Spleen (tissue), 11 donors: ENCODE results near the gene CACNB2. TPM values are rescaled to one million over a fixed set of nuclear protein-coding genes. Genes with fewer than 3 reads are reported as not detected.
"Not testable (repeated sequence)": the region's sequence is repeated elsewhere in the genome, so short reads cannot be mapped to it uniquely, and the experiment has no call there.

Experiments used
- DNase-seq: peaks from one replicate; pipeline ENCODE4 v3.0.0-alpha.2; 2020
- H3K27ac ChIP-seq, 8 donors: fragments of 200-600 bp; sonication (generic) in 7 of 8; 1 replicate in 4 of 8; 2 replicates in 4 of 8; pipeline versions ENCODE4 v1.5.0 to v1.8.0; 2016 to 2021; ENCODE audit warnings: inconsistent platforms in 4 of 8, mild to moderate bottlenecking in 4 of 8, moderate library complexity in 1 of 8
- H3K27me3 ChIP-seq, 7 donors: fragments of 200-600 bp; sonication (generic) in 6 of 7; replicated peaks in 1 of 7; 1 replicate in 4 of 7; 2 replicates in 3 of 7; pipeline versions ENCODE4 v1.5.0 to v1.8.0; 2016 to 2021; ENCODE audit warnings: inconsistent platforms in 3 of 7, mild to moderate bottlenecking in 1 of 7
- H3K36me3 ChIP-seq, 6 donors: fragments of 200-600 bp; sonication (generic) in 5 of 6; 1 replicate in 4 of 6; 2 replicates in 2 of 6; pipeline versions ENCODE4 v1.5.0 to v1.8.0; 2016 to 2021; ENCODE audit warnings: inconsistent platforms in 2 of 6
- H3K4me1 ChIP-seq, 6 donors: fragments of 200-600 bp; sonication (generic) in 5 of 6; 1 replicate in 3 of 6; 2 replicates in 3 of 6; pipeline versions ENCODE4 v1.5.0 to v1.8.0; 2016 to 2021; ENCODE audit warnings: inconsistent platforms in 3 of 6
- H3K4me3 ChIP-seq, 8 donors: fragments of 200-600 bp; sonication (generic) in 7 of 8; 1 replicate in 4 of 8; 2 replicates in 4 of 8; pipeline versions ENCODE4 v1.5.0 to v1.8.0; 2016 to 2021; ENCODE audit warnings: inconsistent platforms in 4 of 8, mild to moderate bottlenecking in 4 of 8, moderate library complexity in 2 of 8
- H3K9me3 ChIP-seq, 8 donors: fragments of 200-600 bp; sonication (generic) in 7 of 8; 1 replicate in 4 of 8; 2 replicates in 4 of 8; pipeline versions ENCODE4 v1.5.0 to v1.8.0; 2016 to 2021; ENCODE audit warnings: inconsistent platforms in 4 of 8
- CTCF ChIP-seq, 11 experiments: fragments of 200-600 bp in 7 of 11; fragments of 450-650 bp in 4 of 11; sonication (generic) in 4 of 11; IDR thresholded peaks in 8 of 11; conservative IDR thresholded peaks in 3 of 11; 1 replicate in 7 of 11; 2 replicates in 4 of 11; pipeline versions ENCODE4 v1.4.0 to v1.8.0; 2016 to 2021; ENCODE audit warnings: antibody characterized with exemption in 11 of 11, inconsistent platforms in 4 of 11, mild to moderate bottlenecking in 1 of 11
- POLR2A ChIP-seq, 3 donors: fragments of 450-650 bp; IDR thresholded peaks; one replicate each; pipeline ENCODE4 v1.5.1; 2017; ENCODE audit warnings: antibody characterized with exemption in 3 of 3, mild to moderate bottlenecking in 1 of 3
- POLR2AphosphoS5 ChIP-seq, 3 donors: sonication (generic); formaldehyde crosslinking; IDR thresholded peaks; one replicate each; pipeline ENCODE4 v1.5.1; 2017; ENCODE audit warnings: antibody characterized with exemption in 3 of 3
- WGBS, 5 donors: extraction: QIAGEN DNeasy Blood & Tissue Kit in 3 of 5; methylation state at CpG; one replicate each; pipeline versions ENCODE4 v1.1.5 to v1.1.7; 2013 to 2018; 5-methylcytosine and 5-hydroxymethylcytosine counted together
- intact Hi-C: fragments of 100-400 bp; cut with DNase I; formaldehyde crosslinking; loops from one replicate; pipeline ENCODE4 v1.15.0; 2023; ENCODE audit warnings: low total_unique reads
- polyA plus RNA-seq, 3 donors: library from polyadenylated mRNA; stranded (reverse); fragments of 200-250 nt; gene quantifications; one replicate each; pipeline ENCODE4 v1.2.1, GENCODE V29; 2013
- total RNA-seq, 7 donors: library from RNA; depleted of rRNA in 3 of 7; stranded (reverse); fragments of >200 nt in 3 of 7; fragmentation: NEBNext Ultra II Directional in 4 of 7; extraction: Animal tissue kit (Norgen Biotek cat#: 25700) in 4 of 7; gene quantifications; one replicate each; pipeline versions ENCODE4 v1.1.0 to v1.2.1, GENCODE V29; 2016 to 2021
- donor health status: healthy with polysubstance abuse.
- donor health status: DM: no; HTN: no; CAD: no; lungs with moderate emphysema.
- donor health status: DM: no; HTN: no; CAD: no.
- donor health status: Bipolar disorder and iron deficiency.
- donor health status: healthy.
- donor health status: DM: no; HTN: no; CAD: no.
- donor health status: DM: yes; HTN: yes; CAD: no.

Gene CACNB2
- total and polyA plus RNA-seq, 10 donors = 0.17 to 0.79 (median 0.44) TPM; not detected in 1

- Histone ChIP-seq H3K27ac (no peak overlapping the region), H3K4me1 (no peaks in the 10 kb centered on the region), H3K4me3 (no peak overlapping the region), H3K27me3 (no peaks in the 10 kb centered on the region), H3K9me3 (peaks cover 0 to 4% (median 0%) of the 10 kb centered on the region in 8 donors), H3K36me3 (no peaks in the 10 kb centered on the region)
- intact Hi-C loops = no loop called here
- no peak for DNase-seq
- TF ChIP-seq CTCF (IDR thresholded peaks at IDR 0.05 in 8 of 11, conservative IDR thresholded peaks at IDR 0.05 in 3 of 11) (no peak), POLR2A (IDR thresholded peaks at IDR 0.05) (no peak), POLR2AphosphoS5 (IDR thresholded peaks at IDR 0.05) (no peak)
- 79 to 89% (median 84%) methylated on average over 5 of the region's 5 CpGs for WGBS, 5 donors
These were observed 11.2 kb downstream of the CACNB2 start for GRCh38 chr10:18151356-18151890.

- H3K4me3 ChIP-seq, H3K27me3 ChIP-seq, H3K27ac ChIP-seq, DNase-seq, H3K36me3 ChIP-seq, H3K9me3 ChIP-seq, H3K4me1 ChIP-seq, intact Hi-C loops: not testable (repeated sequence)
- 93 to 98% (median 97%) methylated on average over 4 of the region's 4 CpGs for WGBS, 5 donors
These were observed 13.2 kb downstream of the CACNB2 start for GRCh38 chr10:18153381-18153780.

- no peaks in the 10 kb centered on the region for H3K4me1 ChIP-seq
- no peak overlapping the region for H3K27ac ChIP-seq
- H3K36me3 ChIP-seq = no peaks in the 10 kb centered on the region
- DNase-seq = no peak
- H3K4me3 ChIP-seq = no peak overlapping the region
- H3K9me3 ChIP-seq = peaks cover 0 to 4% (median 0%) of the 10 kb centered on the region in 8 donors
- TF ChIP-seq POLR2A (IDR thresholded peaks at IDR 0.05) (no peak), POLR2AphosphoS5 (IDR thresholded peaks at IDR 0.05) (no peak), CTCF (IDR thresholded peaks at IDR 0.05 in 8 of 11, conservative IDR thresholded peaks at IDR 0.05 in 3 of 11) (no peak)
- no peaks in the 10 kb centered on the region for H3K27me3 ChIP-seq
- intact Hi-C loops = no loop called here
These were observed 15.1 kb downstream of the CACNB2 start for GRCh38 chr10:18155321-18155720.

GRCh38 chr10:18156797-18157196 lies 16.6 kb downstream of the CACNB2 start:
- 70 to 89% (median 82%) methylated on average over 8 of the region's 8 CpGs for WGBS, 5 donors

GRCh38 chr10:18157881-18158280 lies 17.7 kb downstream of the CACNB2 start:
- Histone ChIP-seq H3K4me3 (no peak overlapping the region), H3K4me1 (no peaks in the 10 kb centered on the region), H3K36me3 (no peaks in the 10 kb centered on the region), H3K27me3 (no peaks in the 10 kb centered on the region), H3K27ac (no peak overlapping the region), H3K9me3 (peaks cover 0 to 4% (median 0%) of the 10 kb centered on the region in 8 donors)
- intact Hi-C loops = no loop called here
- TF ChIP-seq POLR2AphosphoS5 (IDR thresholded peaks at IDR 0.05) (no peak), CTCF (IDR thresholded peaks at IDR 0.05 in 8 of 11, conservative IDR thresholded peaks at IDR 0.05 in 3 of 11) (no peak), POLR2A (IDR thresholded peaks at IDR 0.05) (no peak)
- 84 to 90% (median 87%) methylated on average over 3 of the region's 3 CpGs for WGBS, 5 donors
- DNase-seq = no peak

More at GRCh38 chr10:18156797-18157196, 16.6 kb downstream of the CACNB2 start:
- DNase-seq, intact Hi-C loops, H3K36me3 ChIP-seq, H3K4me3 ChIP-seq, H3K9me3 ChIP-seq, H3K27ac ChIP-seq, H3K27me3 ChIP-seq, H3K4me1 ChIP-seq: not testable (repeated sequence)
